GM18951 (cell line): ENCODE data around the gene SFTPB.

ENCODE experiments used
- POLR2A ChIP-seq: IDR thresholded peaks from 4 replicates; pipeline ENCODE4 v1.6.1; 2011; ENCODE audit warnings: mild to moderate bottlenecking; ENCODE audit not compliant: insufficient read length, insufficient read depth; ENCODE audit errors: extremely low read depth
- in situ Hi-C: fragments of 300-500 bp; cut with MboI; formaldehyde crosslinking; loops from one replicate; pipeline ENCODE4 v1.12.0; 2022; ENCODE audit warnings: low sequenced_read_pairs, mixed read lengths, inconsistent platforms; ENCODE audit not compliant: unreplicated experiment

SFTPB gene

GRCh38 chr2:85707304-85707703 is 39.3 kb upstream of the SFTPB start:
- TF ChIP-seq POLR2A: no peak
- in situ Hi-C loops: no loop called here

GRCh38 chr2:85706599-85707296 is 38.7 kb upstream of the SFTPB start:
- no peak for TF ChIP-seq POLR2A

DNA sequence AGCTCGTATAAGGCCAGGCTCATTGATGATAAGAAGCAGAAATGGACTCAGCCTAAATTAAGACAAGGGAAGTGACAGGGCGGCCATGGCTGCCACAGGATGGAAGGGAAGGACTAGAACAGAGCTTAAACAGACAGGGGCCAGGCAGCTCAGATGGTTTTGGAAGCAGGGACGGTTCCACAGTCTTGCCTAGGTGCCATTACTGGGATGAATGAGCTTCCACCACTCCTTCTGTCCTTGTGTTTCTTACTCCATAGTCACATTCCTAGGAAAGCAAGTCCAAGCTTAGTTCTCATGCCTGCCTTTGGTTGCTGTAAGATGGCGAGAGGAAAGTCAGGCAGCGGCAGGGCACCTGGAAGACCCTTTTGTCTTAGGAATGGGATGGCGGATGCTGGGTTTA is 38.1 kb upstream of the SFTPB start:
- in situ Hi-C loops: no loop called here
- TF ChIP-seq POLR2A: no peak

More at GRCh38 chr2:85706599-85707296, 38.7 kb upstream of the SFTPB start:
- in situ Hi-C loops: no loop called here

DNA sequence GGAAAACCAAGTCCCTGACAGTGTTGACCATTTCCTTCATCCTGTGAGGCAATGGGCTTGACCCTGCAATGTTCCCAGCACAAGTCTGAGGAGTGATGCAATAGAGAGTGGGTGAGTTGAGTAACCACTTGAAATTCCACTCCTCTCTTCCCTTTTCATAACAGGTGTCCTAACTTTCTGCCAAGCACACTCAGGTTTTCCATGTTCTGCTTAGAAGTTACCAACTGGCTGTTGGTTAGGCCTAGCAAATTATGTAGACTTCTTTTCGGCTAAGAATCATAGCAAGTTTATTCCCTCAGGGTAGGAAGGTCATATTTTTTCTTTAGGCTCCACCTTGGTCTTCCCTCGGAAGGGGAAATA is 37.7 kb upstream of the SFTPB start:
- in situ Hi-C loops: no loop called here
- no peak for TF ChIP-seq POLR2A

GRCh38 chr2:85704800-85705679 is 37.0 kb upstream of the SFTPB start:
- in situ Hi-C loops: no loop called here
- no peak for TF ChIP-seq POLR2A

GRCh38 chr2:85704038-85704437 is 36.0 kb upstream of the SFTPB start:
- no peak for TF ChIP-seq POLR2A
- in situ Hi-C loops: no loop called here

- in situ Hi-C loops: no loop called here
- no peak for TF ChIP-seq POLR2A
Observed at GRCh38 chr2:85703329-85703728, 35.3 kb upstream of the SFTPB start.

DNA sequence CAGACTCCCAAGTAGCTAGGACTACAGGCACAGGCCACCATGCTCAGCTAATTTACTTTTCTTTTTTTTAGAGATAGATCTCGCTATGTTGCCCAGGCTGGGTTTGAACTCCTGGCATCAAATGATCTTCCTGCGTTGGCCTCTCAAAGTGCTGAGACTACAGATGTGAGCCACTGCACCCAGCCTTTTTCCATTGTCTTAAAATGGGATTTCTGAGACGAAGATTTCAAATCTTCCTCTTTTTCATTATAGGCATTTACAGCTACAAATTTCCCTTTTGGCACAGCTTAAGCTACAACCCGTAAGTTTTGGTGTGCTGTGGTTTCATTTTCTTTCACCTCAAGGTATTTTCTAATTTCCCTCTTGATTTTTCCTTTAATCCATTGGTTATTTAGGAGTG is 34.8 kb upstream of the SFTPB start:
- in situ Hi-C loops: no loop called here
- no peak for TF ChIP-seq POLR2A

DNA sequence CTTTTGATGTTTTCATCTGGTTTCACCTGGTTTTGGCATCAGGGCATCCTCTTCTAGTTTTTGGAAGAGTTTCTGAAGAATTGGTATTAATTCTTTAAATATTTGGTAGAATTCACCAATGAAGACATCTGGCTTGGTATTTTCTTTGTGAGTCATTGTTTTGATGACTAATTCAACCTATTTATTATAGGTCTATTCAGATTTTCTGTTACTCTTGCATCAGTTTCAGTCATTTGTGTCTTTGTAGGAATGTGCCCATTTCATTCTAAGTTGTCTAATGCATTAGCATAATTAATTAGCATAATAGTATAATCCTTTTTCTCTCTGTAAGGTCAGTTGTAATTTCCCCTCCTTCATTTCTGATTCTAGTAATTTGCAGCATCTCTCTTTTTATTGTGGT is 34.2 kb upstream of the SFTPB start:
- no peak for TF ChIP-seq POLR2A
- in situ Hi-C loops: no loop called here

GRCh38 chr2:85699325-85699724 is 31.3 kb upstream of the SFTPB start:
- TF ChIP-seq POLR2A: no peak
- in situ Hi-C loops: no loop called here

DNA sequence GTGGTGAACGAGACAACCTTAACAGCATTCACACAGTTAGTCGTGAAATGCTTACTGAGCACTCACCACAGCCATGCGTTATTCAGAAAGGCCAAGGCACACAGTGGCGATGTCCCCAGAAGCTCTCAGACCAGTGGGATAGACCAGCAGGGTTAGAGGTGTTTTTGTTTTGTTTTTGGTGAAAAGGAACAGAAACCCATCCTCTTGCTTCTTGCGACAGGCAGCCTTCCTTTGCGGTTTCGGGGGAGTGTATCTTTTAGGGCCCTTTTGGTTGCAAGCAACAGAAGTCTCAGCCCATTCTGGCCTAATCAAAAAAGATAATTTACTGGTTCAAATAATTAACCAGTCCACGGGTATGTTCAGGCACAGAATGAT is 30.9 kb upstream of the SFTPB start:
- in situ Hi-C loops: no loop called here
- TF ChIP-seq POLR2A: no peak

DNA sequence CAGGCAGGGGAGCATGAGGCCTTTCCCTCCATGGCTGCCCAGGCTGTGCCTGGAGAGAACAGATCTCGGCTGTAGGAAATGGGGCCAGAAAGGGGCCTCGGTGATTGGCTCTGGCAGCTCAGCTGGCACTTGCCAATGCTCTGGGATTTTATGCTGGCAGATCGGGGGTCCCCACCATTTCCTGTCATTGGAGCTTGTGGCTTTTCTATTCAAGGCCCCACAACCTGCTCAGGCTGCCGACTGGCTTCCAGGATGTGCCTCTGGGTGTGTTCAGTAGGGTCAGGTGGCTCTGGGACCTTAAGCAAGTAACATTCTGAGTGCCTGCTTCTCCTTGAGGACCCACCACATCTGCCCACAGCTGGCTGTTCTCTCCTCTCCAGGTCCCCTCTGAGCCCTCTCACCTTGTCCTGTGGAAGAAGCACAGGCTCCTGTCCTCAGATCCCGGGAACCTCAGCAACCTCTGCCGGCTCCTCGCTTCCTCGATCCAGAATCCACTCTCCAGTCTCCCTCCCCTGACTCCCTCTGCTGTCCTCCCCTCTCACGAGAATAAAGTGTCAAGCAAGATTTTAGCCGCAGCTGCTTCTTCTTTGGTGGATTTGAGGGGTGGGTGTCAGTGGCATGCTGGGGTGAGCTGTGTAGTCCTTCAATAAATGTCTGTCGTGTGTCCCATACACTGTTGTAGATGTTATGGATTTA is 30.3 kb upstream of the SFTPB start:
- no peak for TF ChIP-seq POLR2A
- in situ Hi-C loops: no loop called here

- no peak for TF ChIP-seq POLR2A
- in situ Hi-C loops: no loop called here
Observed at GRCh38 chr2:85697716-85698115, 29.7 kb upstream of the SFTPB start.
